ENCODE measurements around the gene CYSLTR2.

The CYSLTR2 gene

DNA sequence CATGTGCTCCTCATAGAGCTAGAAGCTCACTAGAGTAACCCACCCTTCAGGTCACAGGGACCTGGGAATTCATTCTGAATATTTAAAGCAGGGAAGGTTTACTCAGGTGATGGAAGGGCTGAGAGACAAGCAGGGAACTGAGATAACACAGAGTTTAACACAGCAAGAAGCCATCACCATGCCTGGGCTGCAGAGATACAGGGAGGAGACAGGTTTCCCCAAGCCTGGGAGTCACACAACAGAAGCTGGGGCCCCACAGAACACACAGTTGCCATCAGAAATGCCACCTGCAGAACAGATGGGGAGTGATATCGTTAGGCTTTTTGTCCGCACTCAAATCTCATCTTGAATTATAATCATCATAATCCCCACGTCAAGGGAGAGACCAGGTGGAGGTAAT, 7.9 kb upstream of the CYSLTR2 start:
- no peak overlapping the region for H2AFZ ChIP-seq (ENCODE audit: low read length)
- H3K79me2 ChIP-seq (ENCODE audit: insufficient read depth, low read length) = no peaks in the 10 kb centered on the region
- peaks cover 7% of the 10 kb centered on the region; the same call in 1 of the 2 replicates for H3K27me3 ChIP-seq (ENCODE audit: insufficient read depth, low read length)
- no peaks in the 10 kb centered on the region for H3K36me3 ChIP-seq (ENCODE audit: insufficient read depth, low read length)
- H3K4me3 ChIP-seq (ENCODE audit: low read depth, low read length, poor library complexity, severe bottlenecking) = no peak overlapping the region
- no peaks in the 10 kb centered on the region for H3K9me2 ChIP-seq (ENCODE audit: low read depth, low read length)
- TF ChIP-seq EZH2 (IDR thresholded peaks at IDR 0.05; ENCODE audit: borderline replicate concordance, low read length) = no peak
- TF ChIP-seq CTCF (IDR thresholded peaks at IDR 0.05; ENCODE audit: low read length) = no peak
- H3F3A ChIP-seq (ENCODE audit: insufficient read depth, low read length) = no peaks in the 10 kb centered on the region
- no peaks in the 10 kb centered on the region for H3K9me3 ChIP-seq (ENCODE audit: low read length)
- no peak overlapping the region for H3K4me2 ChIP-seq (ENCODE audit: low read length)
- H3K27ac ChIP-seq (ENCODE audit: low read depth, low read length, poor library complexity, severe bottlenecking) = no peak overlapping the region
- no peaks in the 10 kb centered on the region for H4K20me1 ChIP-seq (ENCODE audit: insufficient read depth, low read length)
- H3K9ac ChIP-seq (ENCODE audit: low read length) = no peak overlapping the region
- no peaks in the 10 kb centered on the region for H3K4me1 ChIP-seq (ENCODE audit: insufficient read depth, low read length, severe bottlenecking)

GRCh38 chr13:48646791-48647190, 6.9 kb upstream of the CYSLTR2 start:
- H3K9me3 ChIP-seq (ENCODE audit: low read length) = no peaks in the 10 kb centered on the region
- peaks cover 7% of the 10 kb centered on the region; the same call in 1 of the 2 replicates for H3K27me3 ChIP-seq (ENCODE audit: insufficient read depth, low read length)
- H3F3A ChIP-seq (ENCODE audit: insufficient read depth, low read length) = no peaks in the 10 kb centered on the region
- H4K20me1 ChIP-seq (ENCODE audit: insufficient read depth, low read length) = no peaks in the 10 kb centered on the region
- no peak overlapping the region for H3K27ac ChIP-seq (ENCODE audit: low read depth, low read length, poor library complexity, severe bottlenecking)
- H3K36me3 ChIP-seq (ENCODE audit: insufficient read depth, low read length) = no peaks in the 10 kb centered on the region
- no peak overlapping the region for H3K4me2 ChIP-seq (ENCODE audit: low read length)
- no peak overlapping the region for H3K9ac ChIP-seq (ENCODE audit: low read length)
- H3K9me2 ChIP-seq (ENCODE audit: low read depth, low read length) = no peaks in the 10 kb centered on the region
- no peak overlapping the region for H2AFZ ChIP-seq (ENCODE audit: low read length)
- no peaks in the 10 kb centered on the region for H3K4me1 ChIP-seq (ENCODE audit: insufficient read depth, low read length, severe bottlenecking)
- no peak overlapping the region for H3K4me3 ChIP-seq (ENCODE audit: low read depth, low read length, poor library complexity, severe bottlenecking)
- TF ChIP-seq CTCF (IDR thresholded peaks at IDR 0.05; ENCODE audit: low read length) = no peak
- TF ChIP-seq EZH2 (IDR thresholded peaks at IDR 0.05; ENCODE audit: borderline replicate concordance, low read length) = no peak
- H3K79me2 ChIP-seq (ENCODE audit: insufficient read depth, low read length) = no peaks in the 10 kb centered on the region

- Histone ChIP-seq H3K27me3 (ENCODE audit: insufficient read depth, low read length) (peaks cover 7% of the 10 kb centered on the region; the same call in 1 of the 2 replicates), H3K4me3 (ENCODE audit: low read depth, low read length, poor library complexity, severe bottlenecking) (no peak overlapping the region), H3K36me3 (ENCODE audit: insufficient read depth, low read length) (no peaks in the 10 kb centered on the region), H2AFZ (ENCODE audit: low read length) (no peak overlapping the region), H3K9ac (ENCODE audit: low read length) (no peak overlapping the region), H3F3A (ENCODE audit: insufficient read depth, low read length) (no peaks in the 10 kb centered on the region), H4K20me1 (ENCODE audit: insufficient read depth, low read length) (no peaks in the 10 kb centered on the region), H3K4me2 (ENCODE audit: low read length) (no peak overlapping the region), H3K9me2 (ENCODE audit: low read depth, low read length) (no peaks in the 10 kb centered on the region), H3K4me1 (ENCODE audit: insufficient read depth, low read length, severe bottlenecking) (no peaks in the 10 kb centered on the region), H3K79me2 (ENCODE audit: insufficient read depth, low read length) (no peaks in the 10 kb centered on the region), H3K9me3 (ENCODE audit: low read length) (no peaks in the 10 kb centered on the region), H3K27ac (ENCODE audit: low read depth, low read length, poor library complexity, severe bottlenecking) (no peak overlapping the region)
- no peak; the same call in 1 of the 2 replicates for TF ChIP-seq CTCF (IDR thresholded peaks at IDR 0.05; ENCODE audit: low read length)
- no peak for TF ChIP-seq EZH2 (IDR thresholded peaks at IDR 0.05; ENCODE audit: borderline replicate concordance, low read length)
Measured at GRCh38 chr13:48647625-48648024, 6.1 kb upstream of the CYSLTR2 start.
